HG03469 (cell line): ENCODE measurements around the gene PRSS2.

Experiments
- ATAC-seq: cut with Tn5 transposase; IDR thresholded peaks from one replicate; pipeline ENCODE4 v1.9.1; 2021; ENCODE audit warnings: mild to moderate bottlenecking, moderate library complexity, moderate number of reproducible peaks; ENCODE audit not compliant: unreplicated experiment

Gene PRSS2

DNA sequence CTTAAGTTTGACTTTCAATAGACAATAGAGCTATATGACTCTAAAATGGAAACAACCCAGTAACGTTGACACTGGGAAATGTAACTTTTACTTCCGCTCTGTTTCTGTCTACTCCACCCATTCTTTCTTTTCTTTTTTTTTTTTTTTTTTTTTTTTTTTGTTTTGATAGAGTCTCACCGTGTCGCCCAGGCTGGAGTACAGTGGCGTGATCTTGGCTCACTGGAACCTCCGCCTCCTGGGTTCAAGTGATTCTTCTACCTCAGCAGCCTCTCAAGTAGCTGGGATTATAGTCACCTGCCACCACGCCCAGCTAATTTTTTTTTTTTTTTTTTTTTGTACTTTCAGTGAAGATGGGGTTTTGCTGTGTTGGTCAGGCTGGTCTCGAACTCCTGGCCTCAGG is 13.9 kb downstream of the PRSS2 start:
- no peak for ATAC-seq

DNA sequence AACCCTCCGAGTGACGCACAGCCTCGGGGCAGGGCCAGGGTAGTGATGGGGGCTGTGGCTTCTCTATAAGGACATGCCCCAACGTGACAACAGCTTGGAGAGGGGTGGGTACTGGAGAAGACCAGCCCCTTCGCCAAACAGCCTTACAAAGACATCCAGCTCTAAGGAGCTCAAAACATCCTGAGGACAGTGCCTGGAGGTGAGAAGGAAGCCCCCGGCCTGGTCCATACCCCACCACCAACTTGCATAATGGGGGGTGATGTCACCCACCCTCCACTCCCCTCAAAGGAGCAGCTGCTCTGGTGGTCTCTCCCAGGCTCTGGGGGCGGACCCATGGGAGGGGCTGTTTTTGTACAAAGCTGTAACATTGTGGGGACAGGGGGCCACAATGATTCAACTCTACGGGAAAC is 15.1 kb downstream of the PRSS2 start:
- no peak for ATAC-seq

DNA sequence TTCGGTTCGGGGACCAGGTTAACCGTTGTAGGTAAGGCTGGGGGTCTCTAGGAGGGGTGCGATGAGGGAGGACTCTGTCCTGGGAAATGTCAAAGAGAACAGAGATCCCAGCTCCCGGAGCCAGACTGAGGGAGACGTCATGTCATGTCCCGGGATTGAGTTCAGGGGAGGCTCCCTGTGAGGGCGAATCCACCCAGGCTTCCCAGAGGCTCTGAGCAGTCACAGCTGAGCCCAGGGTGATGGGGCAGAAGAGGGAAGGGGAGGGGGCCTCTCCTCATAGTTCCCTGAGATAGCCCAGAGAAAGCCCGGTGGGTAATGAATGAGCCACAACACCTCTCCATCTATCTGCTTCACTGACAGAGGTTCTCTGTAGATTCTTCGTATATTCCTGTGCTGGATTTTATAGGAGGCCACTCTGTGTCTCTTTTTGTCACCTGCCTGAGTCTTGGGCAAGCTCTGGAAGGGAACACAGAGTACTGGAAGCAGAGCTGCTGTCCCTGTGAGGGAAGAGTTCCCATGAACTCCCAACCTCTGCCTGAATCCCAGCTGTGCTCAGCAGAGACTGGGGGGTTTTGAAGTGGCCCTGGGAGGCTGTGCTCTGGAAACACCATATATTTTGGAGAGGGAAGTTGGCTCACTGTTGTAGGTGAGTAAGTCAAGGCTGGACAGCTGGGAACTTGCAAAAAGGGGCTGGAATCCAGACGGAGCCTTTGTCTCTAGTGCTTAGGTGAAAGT is 16.4 kb downstream of the PRSS2 start:
- no peak for ATAC-seq

DNA sequence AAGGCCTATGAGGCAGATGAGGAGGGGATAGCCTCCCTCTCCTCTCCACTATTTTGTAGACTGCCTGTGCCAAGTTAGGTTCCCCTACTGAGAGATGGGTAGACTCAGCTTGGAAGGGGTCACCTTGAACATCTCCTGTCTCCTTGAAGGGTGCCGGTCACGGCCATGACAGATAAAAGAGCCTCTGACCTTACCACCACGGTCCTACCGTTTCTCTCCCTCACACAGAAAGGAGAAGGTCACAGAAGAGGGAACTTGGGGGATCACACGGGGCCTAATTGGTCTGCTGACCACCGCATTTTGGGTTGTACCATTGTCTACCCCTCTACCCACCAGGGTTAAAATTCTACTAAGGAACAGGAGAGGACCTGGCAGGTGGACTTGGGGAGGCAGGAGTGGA is 17.0 kb downstream of the PRSS2 start:
- ATAC-seq: no peak

DNA sequence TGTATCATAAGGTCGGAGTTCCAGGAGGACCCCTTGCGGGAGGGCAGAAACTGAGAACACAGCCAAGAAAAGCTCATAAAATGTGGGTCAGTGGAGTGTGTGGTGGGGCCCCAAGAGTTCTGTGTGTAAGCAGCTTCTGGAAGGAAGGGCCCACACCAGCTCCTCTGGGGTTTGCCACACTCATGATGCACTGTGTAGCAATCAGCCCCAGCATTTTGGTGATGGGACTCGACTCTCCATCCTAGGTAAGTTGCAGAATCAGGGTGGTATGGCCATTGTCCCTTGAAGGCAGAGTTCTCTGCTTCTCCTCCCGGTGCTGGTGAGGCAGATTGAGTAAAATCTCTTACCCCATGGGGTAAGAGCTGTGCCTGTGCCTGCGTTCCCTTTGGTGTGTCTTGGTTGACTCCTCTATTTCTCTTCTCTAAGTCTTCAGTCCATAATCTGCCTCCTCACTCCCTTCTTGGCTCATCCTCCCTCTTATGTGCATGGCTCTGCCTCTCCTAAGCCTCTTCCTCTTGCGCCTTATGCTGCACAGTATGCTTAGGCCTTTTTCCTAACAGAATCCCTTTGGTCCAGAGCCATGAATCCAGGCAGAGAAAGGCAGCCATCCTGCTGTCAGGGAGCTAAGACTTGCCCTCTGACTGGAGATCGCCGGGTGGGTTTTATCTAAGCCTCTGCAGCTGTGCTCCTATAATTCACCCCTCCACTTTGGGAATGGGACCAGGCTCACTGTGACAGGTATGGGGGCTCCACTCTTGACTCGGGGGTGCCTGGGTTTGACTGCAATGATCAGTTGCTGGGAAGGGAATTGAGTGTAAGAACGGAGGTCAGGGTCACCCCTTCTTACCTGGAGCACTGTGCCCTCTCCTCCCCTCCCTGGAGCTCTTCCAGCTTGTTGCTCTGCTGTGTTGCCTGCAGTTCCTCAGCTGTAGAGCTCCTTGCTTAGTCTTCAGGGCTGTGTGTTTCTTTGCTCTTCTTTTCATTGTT is 17.8 kb downstream of the PRSS2 start:
- ATAC-seq: no peak

DNA sequence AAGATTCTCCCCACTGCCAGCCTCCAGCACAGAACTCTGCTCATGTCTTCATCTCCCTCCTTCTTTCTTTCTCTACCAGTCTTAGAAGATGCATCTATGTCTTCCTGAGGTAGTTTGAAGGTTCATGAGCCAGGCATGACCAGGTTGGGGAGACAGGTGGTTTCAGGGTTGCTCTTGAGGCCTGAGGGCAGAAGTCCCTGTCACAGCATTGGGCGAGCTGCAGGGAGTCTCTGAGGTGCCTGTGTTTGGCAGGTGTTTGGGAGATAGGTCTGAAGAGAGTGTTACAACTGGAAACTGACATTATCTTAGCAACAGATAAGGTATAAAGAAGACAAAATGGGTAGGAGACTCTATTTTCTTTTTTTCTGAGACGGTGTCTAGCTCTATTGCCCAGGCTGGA is 18.7 kb downstream of the PRSS2 start:
- no peak for ATAC-seq

DNA sequence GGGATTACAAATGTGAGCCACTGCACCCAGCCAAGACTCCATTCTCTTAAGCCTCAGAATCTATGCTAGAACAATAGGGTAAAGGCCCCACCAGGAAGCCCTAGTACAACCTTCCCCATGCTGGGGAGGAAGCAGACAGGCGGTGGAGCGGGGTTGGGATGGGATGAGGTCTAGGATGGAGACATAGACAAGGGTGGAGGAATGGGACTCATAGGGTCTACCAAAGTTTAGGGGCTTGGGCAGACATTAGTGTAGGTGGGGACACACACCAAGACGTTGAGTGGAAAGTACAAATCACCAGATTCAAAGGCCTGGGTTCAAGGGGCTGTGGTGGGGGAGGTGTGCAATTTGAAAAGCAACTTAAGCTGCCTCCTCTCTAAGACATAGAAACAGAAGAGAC is 19.3 kb downstream of the PRSS2 start:
- ATAC-seq: no peak

DNA sequence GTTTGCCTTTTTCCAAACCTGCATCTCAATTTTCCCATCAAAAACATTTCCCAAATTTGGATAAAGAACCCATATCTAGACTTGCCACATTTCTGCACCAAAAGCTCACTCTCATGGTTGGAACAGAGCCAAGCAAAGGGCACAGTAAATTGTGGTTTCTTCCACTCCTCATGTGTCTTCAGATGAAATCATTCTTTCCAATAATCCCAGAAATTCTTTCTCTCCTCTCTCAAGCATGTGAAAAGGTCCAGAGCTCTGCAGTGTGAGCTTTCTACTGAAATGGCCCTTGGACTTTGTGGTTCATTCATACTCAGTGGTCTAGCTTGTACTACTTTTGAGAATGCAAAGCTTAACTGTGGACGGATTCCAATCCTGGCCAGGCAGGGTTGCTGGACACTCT is 19.8 kb downstream of the PRSS2 start:
- no peak for ATAC-seq

DNA sequence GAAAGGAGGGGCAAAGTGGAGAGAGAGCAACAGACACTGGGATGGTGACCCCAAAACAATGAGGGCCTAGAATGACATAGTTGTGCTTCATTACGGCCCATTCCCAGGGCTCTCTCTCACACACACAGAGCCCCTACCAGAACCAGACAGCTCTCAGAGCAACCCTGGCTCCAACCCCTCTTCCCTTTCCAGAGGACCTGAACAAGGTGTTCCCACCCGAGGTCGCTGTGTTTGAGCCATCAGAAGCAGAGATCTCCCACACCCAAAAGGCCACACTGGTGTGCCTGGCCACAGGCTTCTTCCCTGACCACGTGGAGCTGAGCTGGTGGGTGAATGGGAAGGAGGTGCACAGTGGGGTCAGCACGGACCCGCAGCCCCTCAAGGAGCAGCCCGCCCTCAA is 20.7 kb downstream of the PRSS2 start:
- ATAC-seq: no peak

DNA sequence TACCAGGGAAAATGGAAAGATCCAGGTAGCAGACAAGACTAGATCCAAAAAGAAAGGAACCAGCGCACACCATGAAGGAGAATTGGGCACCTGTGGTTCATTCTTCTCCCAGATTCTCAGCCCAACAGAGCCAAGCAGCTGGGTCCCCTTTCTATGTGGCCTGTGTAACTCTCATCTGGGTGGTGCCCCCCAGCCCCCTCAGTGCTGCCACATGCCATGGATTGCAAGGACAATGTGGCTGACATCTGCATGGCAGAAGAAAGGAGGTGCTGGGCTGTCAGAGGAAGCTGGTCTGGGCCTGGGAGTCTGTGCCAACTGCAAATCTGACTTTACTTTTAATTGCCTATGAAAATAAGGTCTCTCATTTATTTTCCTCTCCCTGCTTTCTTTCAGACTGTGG is 21.4 kb downstream of the PRSS2 start:
- no peak for ATAC-seq

DNA sequence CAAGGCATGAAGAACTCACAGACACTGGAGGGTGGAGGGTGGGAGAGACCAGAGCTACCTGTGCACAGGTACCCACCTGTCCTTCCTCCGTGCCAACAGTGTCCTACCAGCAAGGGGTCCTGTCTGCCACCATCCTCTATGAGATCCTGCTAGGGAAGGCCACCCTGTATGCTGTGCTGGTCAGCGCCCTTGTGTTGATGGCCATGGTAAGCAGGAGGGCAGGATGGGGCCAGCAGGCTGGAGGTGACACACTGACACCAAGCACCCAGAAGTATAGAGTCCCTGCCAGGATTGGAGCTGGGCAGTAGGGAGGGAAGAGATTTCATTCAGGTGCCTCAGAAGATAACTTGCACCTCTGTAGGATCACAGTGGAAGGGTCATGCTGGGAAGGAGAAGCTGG is 21.8 kb downstream of the PRSS2 start:
- no peak for ATAC-seq

DNA sequence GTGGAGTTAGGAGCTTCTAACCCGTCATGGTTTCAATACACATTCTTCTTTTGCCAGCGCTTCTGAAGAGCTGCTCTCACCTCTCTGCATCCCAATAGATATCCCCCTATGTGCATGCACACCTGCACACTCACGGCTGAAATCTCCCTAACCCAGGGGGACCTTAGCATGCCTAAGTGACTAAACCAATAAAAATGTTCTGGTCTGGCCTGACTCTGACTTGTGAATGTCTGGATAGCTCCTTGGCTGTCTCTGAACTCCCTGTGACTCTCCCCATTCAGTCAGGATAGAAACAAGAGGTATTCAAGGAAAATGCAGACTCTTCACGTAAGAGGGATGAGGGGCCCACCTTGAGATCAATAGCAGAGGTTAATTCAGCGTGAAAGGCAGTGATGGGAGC is 22.4 kb downstream of the PRSS2 start:
- ATAC-seq: no peak

DNA sequence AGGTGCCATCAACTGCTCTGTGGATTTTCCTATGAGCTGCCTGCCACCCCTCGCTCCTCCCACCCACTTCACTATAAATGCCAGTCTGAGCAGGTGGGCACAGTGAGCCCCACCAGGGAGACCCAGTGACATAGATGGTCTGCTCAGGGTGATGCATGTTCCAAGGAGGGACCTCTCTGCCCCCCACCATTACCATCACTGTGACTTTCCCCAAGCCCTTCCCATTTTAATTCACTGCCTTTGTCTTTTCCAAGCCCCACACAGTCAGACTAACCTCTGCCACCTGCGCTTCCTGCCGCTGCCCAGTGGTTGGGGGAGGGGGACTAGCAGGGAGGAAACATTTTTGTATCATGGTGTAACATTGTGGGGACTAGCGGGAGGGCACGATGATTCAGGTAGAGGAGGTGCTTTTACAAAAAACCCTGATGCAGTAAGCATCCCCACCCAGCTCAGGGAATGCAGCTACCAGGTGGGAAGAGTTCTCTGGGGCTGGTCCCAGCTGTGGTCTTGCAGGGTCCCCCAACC is 24.6 kb downstream of the PRSS2 start:
- no peak for ATAC-seq

DNA sequence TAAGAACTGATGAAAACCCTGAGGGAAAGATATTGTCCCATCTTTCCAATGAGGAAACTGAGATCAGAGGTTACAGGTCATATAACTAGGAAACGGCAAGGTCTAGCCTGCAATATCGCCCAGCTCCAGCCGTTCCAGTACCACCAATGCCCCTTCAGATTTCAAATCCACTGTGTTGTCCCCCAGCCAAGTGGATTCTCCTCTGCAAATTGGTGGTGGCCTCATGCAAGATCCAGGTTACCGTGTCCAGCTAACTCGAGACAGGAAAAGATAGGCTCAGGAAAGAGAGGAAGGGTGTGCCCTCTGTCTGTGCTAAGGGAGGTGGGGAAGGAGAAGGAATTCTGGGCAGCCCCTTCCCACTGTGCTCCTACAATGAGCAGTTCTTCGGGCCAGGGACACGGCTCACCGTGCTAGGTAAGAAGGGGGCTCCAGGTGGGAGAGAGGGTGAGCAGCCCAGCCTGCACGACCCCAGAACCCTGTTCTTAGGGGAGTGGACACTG is 25.3 kb downstream of the PRSS2 start:
- no peak for ATAC-seq

DNA sequence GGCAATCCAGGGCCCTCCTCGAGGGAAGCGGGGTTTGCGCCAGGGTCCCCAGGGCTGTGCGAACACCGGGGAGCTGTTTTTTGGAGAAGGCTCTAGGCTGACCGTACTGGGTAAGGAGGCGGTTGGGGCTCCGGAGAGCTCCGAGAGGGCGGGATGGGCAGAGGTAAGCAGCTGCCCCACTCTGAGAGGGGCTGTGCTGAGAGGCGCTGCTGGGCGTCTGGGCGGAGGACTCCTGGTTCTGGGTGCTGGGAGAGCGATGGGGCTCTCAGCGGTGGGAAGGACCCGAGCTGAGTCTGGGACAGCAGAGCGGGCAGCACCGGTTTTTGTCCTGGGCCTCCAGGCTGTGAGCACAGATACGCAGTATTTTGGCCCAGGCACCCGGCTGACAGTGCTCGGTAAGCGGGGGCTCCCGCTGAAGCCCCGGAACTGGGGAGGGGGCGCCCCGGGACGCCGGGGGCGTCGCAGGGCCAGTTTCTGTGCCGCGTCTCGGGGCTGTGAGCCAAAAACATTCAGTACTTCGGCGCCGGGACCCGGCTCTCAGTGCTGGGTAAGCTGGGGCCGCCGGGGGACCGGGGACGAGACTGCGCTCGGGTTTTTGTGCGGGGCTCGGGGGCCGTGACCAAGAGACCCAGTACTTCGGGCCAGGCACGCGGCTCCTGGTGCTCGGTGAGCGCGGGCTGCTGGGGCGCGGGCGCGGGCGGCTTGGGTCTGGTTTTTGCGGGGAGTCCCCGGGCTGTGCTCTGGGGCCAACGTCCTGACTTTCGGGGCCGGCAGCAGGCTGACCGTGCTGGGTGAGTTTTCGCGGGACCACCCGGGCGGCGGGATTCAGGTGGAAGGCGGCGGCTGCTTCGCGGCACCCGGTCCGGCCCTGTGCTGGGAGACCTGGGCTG is 26.0 kb downstream of the PRSS2 start:
- no peak for ATAC-seq

DNA sequence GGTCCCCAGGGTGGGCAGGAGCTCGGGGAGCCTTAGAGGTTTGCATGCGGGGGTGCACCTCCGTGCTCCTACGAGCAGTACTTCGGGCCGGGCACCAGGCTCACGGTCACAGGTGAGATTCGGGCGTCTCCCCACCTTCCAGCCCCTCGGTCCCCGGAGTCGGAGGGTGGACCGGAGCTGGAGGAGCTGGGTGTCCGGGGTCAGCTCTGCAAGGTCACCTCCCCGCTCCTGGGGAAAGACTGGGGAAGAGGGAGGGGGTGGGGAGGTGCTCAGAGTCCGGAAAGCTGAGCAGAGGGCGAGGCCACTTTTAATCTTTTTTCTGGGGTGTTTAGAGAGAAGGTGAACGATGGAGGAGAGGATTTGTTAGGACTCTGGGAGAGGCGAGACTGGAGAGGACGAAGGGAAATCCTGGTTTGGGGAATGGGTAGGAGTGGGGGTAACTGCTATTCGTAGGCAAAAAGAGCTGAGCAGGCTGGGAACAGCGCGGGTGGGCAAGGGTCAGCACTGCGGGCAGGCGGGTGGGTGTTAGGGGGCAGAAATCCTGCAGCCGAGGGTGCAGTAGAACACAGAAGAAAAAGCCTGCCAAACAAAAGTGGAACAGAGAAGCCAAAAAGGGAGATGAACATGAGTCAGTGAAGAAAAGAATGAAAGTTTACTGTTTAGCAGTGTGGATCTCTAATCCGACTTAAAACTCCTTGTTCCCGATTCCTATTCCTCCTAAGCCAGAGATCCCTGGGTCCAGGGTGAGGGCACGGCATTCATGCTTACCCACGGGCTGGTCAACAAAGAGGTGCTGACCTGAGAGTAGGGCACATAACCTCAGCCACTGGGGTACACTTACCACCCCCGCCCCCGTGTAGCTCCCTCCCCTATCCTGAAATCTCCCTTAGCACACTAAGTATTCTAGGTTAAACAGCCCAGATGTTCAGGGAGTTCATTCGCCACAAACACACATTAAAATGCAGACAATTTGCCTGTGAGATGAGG is 26.9 kb downstream of the PRSS2 start:
- no peak for ATAC-seq

DNA sequence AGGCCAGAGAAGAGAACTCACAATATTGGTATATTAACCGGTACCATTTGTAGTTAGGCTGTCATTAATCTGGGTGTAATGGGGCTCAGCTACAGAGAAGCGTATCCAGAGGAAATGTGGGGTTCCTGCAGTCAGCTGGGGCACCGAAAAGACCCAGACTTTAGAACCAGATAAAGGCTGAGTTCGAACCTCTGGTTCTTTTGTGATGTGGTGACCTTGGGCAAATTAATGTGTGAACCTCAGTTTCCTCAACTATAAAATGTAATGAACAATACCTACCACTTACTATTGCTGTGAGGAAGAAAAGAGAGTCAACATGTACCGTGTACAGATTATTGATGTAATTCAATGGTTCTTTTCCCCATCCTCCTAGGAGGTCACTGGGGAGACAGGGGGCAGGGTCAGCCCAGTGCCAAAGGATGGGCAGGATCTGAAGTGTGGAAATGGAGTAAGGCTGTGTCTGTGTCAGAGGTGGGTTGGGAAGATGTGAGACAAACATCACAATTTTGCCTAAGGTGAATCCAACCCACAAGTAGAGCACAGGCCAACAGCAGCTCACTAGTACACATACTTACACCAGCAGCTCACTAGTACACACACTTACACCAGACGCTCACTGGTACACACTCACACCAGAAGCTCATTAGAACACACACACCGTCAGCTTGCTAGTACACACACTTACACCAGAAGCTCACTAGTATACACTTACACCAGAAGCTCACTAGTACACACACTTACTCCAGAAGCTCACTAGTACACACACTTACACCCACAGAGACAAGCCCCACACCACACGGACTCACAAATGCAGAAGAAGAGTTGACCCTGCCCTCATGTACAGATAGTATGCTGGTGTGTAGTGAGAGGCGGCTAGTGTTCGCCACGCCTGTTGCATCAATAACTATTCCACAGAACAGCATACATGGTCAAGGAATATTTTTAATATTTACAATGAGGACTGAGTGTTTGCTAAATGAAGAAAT is 28.0 kb downstream of the PRSS2 start:
- ATAC-seq: no peak

DNA sequence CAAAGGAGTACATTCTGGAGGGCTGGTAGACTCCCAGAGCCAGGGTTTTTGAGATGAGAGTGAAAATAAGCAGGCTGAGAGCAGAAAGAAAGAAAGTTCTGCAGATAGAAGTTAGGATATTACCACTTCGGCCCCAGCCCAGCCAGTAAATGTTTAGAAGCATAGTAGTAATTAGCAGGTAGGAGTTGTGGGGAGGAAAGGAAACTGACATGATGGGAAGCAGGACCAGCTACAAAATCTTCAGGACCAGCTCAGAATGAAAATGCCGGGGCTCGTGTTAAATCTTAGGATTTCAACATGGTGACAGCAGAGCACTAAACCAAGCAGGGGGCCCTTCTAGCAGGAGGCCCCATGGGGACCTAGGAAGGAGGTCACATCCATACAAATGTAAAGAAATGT is 28.7 kb downstream of the PRSS2 start:
- ATAC-seq: no peak
